GM12878 (cell line): ENCODE data around the gene CDCA5. TPM values are rescaled to one million over a fixed set of nuclear protein-coding genes. Genes with fewer than 3 reads are reported as not detected.

ENCODE experiments used
- ATAC-seq: fragments of 200-7000 bp; cut with Tn5 transposase; 3 replicates; pipeline ENCODE4 v1.9.1; 2020; ENCODE audit warnings: mild to moderate bottlenecking, moderate library complexity
- BruUV-seq: library from RNA; stranded (reverse); fragments of 400-500 nt; replicated peaks from 2 replicates; lab custom pipeline; 2021; lab: Mats Ljungman, UMichigan
- CTCF ChIA-PET: fragments of 300-600 bp; sonication (Branson Sonifier 250); formaldehyde crosslinking; extraction: SDS; loops from one replicate; lab custom pipeline; 2021; ENCODE audit warnings: inconsistent platforms; lab: Yijun Ruan, JAX
- POLR2A ChIA-PET: fragments of 350-600 bp; formaldehyde crosslinking; extraction: SDS; loops from one replicate; lab custom pipeline; 2021; ENCODE audit warnings: inconsistent platforms; lab: Charles Lee
- RAD21 ChIA-PET: fragments of 300-600 bp; sonication (Branson Sonifier 250); formaldehyde crosslinking; loops from one replicate; lab custom pipeline; 2023; ENCODE audit warnings: antibody characterized with exemption; ENCODE audit not compliant: unreplicated experiment; lab: Charles Lee
- SMC1A ChIA-PET: fragments of 300-600 bp; sonication (Branson Sonifier 250); formaldehyde crosslinking; loops from one replicate; lab custom pipeline; 2023; ENCODE audit not compliant: unreplicated experiment, uncharacterized antibody; lab: Charles Lee
- DNase-seq: peaks from one replicate; pipeline ENCODE4 v3.0.0-alpha.2; 2011; ENCODE audit warnings: low read depth, low spot score
- FAIRE-seq: peaks from 3 replicates; lab custom pipeline; 2011; peaks lifted over from hg19 to GRCh38; lab: Jason Lieb, UNC
- H2AFZ ChIP-seq: 2 replicates; pipeline ENCODE4 v1.6.0; 2011; ENCODE audit warnings: low read depth, low read length, control low read depth; ENCODE audit not compliant: control insufficient read depth
- H3K27ac ChIP-seq: 2 replicates; pipeline ENCODE4 v1.5.1; 2011; ENCODE audit warnings: control low read depth; ENCODE audit not compliant: control insufficient read depth, insufficient read depth
- H3K27me3 ChIP-seq, 2 experiments: replicated peaks in 1 of 2; 2 replicates each; pipeline versions ENCODE4 v1.6.0 to v1.6.1; 2011; ENCODE audit warnings: low read length in 1 of 2; ENCODE audit not compliant: control insufficient read depth in 2 of 2, insufficient read depth in 2 of 2
- H3K36me3 ChIP-seq, 2 experiments: 2 replicates each; pipeline ENCODE4 v1.5.1; 2011; ENCODE audit warnings: low read length in 1 of 2; ENCODE audit not compliant: control insufficient read depth in 2 of 2, insufficient read depth in 2 of 2
- H3K4me1 ChIP-seq: 2 replicates; pipeline ENCODE4 v1.6.1; 2011; ENCODE audit warnings: mild to moderate bottlenecking, low read length, moderate library complexity, mixed read lengths; ENCODE audit not compliant: control insufficient read depth, insufficient read depth
- H3K4me2 ChIP-seq: 2 replicates; pipeline ENCODE4 v1.6.0; 2011; ENCODE audit warnings: control low read depth; ENCODE audit not compliant: control insufficient read depth, insufficient read depth
- H3K4me3 ChIP-seq: fragments of 200-600 bp; sonication (generic); 2 replicates; pipeline ENCODE4 v1.5.1; 2016
- H3K79me2 ChIP-seq: 2 replicates; pipeline ENCODE4 v1.6.0; 2011; ENCODE audit warnings: low read length; ENCODE audit not compliant: control insufficient read depth, insufficient read depth
- H3K9ac ChIP-seq: 2 replicates; pipeline ENCODE4 v1.8.0; 2011; ENCODE audit warnings: low read length, control low read depth, mixed read lengths; ENCODE audit not compliant: control insufficient read depth, insufficient read depth
- H3K9me3 ChIP-seq: replicated peaks from 3 replicates; pipeline ENCODE4 v1.5.1; 2011; ENCODE audit warnings: mild to moderate bottlenecking, low read length; ENCODE audit not compliant: control insufficient read depth, insufficient read depth
- H4K20me1 ChIP-seq: 2 replicates; pipeline ENCODE4 v1.6.0; 2011; ENCODE audit not compliant: control insufficient read depth, insufficient read depth
- ATF7 ChIP-seq: fragments of 450-650 bp; IDR thresholded peaks from 2 replicates; pipeline ENCODE4 v1.6.1; 2016; ENCODE audit warnings: low read depth, mild to moderate bottlenecking
- BACH1 ChIP-seq: fragments of 450-650 bp; IDR thresholded peaks from 2 replicates; pipeline ENCODE4 v1.6.1; 2017; ENCODE audit warnings: mild to moderate bottlenecking, borderline replicate concordance
- CREM ChIP-seq: IDR thresholded peaks from 2 replicates; pipeline ENCODE4 v1.6.1; 2014; ENCODE audit warnings: antibody characterized with exemption, low read depth
- FOS ChIP-seq: IDR thresholded peaks from 3 replicates; pipeline ENCODE4 v1.6.1; 2011; ENCODE audit warnings: borderline replicate concordance; ENCODE audit not compliant: insufficient read length; ENCODE audit errors: extremely low read depth
- HCFC1 ChIP-seq: fragments of 150-350 bp; IDR thresholded peaks from 2 replicates; pipeline ENCODE4 v1.6.1; 2014; ENCODE audit warnings: low read length
- JUND ChIP-seq: IDR thresholded peaks from 2 replicates; pipeline ENCODE4 v1.6.1; 2012; ENCODE audit warnings: low read depth, mild to moderate bottlenecking, low read length, improper control_type of control experiment, moderate library complexity
- KLF5 ChIP-seq: fragments of 450-650 bp; IDR thresholded peaks from 2 replicates; pipeline ENCODE4 v1.6.1; 2014; ENCODE audit warnings: mild to moderate bottlenecking; ENCODE audit not compliant: partially characterized antibody
- LARP7 ChIP-seq: fragments of 450-650 bp; IDR thresholded peaks from 2 replicates; pipeline ENCODE4 v1.6.1; 2017; ENCODE audit warnings: mild to moderate bottlenecking
- MXI1 ChIP-seq: fragments of 150-350 bp; IDR thresholded peaks from 2 replicates; pipeline ENCODE4 v1.6.1; 2011; ENCODE audit warnings: low read depth, mild to moderate bottlenecking, inconsistent platforms, low read length, improper control_type of control experiment
- POLR2AphosphoS2 ChIP-seq: IDR thresholded peaks from 2 replicates; pipeline ENCODE4 v1.6.1; 2011; ENCODE audit warnings: low read depth, mild to moderate bottlenecking, low read length, improper control_type of control experiment, moderate library complexity
- RB1 ChIP-seq: fragments of 450-650 bp; formaldehyde crosslinking; IDR thresholded peaks from 2 replicates; pipeline ENCODE4 v1.6.1; 2017; ENCODE audit warnings: mild to moderate bottlenecking, borderline replicate concordance
- SIN3A ChIP-seq: IDR thresholded peaks from 2 replicates; pipeline ENCODE4 v1.6.1; 2012; ENCODE audit warnings: low read depth, low read length, improper control_type of control experiment
- SIX5 ChIP-seq: IDR thresholded peaks from 2 replicates; pipeline ENCODE4 v1.6.1; 2011; ENCODE audit warnings: mild to moderate bottlenecking, low read depth, low read length, moderate library complexity; ENCODE audit not compliant: severe bottlenecking
- SPI1 ChIP-seq: IDR thresholded peaks from 2 replicates; pipeline ENCODE4 v1.6.1; 2011; ENCODE audit warnings: low read depth, mild to moderate bottlenecking, low read length, moderate library complexity, borderline replicate concordance; ENCODE audit not compliant: insufficient read depth
- TBL1XR1 ChIP-seq: IDR thresholded peaks from 2 replicates; pipeline ENCODE4 v1.6.1; 2012; ENCODE audit warnings: low read depth, low read length, improper control_type of control experiment
- YY1 ChIP-seq: IDR thresholded peaks from 2 replicates; pipeline ENCODE4 v1.6.1; 2011; ENCODE audit warnings: low read depth, mild to moderate bottlenecking, low read length
- WGBS: methylation state at CpG from one replicate; pipeline ENCODE4 v1.1.6; 2016; ENCODE audit warnings: low lambda C conversion rate; ENCODE audit not compliant: insufficient replicate concordance, insufficient coverage; ENCODE audit errors: missing lambda C conversion rate; 5-methylcytosine and 5-hydroxymethylcytosine counted together
- in situ Hi-C: fragments of 300-500 bp; cut with MboI; formaldehyde crosslinking; loops from 9 replicates; pipeline ENCODE4 v1.14.3; 2018; ENCODE audit warnings: mixed read lengths
- intact Hi-C: fragments of 100-400 bp; cut with micrococcal nuclease; formaldehyde crosslinking; loops from one replicate; pipeline ENCODE4 v1.14.2; 2022; ENCODE audit not compliant: unreplicated experiment
- polyA plus RNA-seq, 11 experiments: library from polyadenylated mRNA; depleted of rRNA in 4 of 11; unstranded in 6 of 11; stranded (reverse) in 5 of 11; fragments of >200 nt; fragmentation: Nextera tagmentation in 4 of 11; fragmentation: Illumina TruSeq in 1 of 11; extraction: Ambion mirVana in 4 of 11; extraction: Trizol in 1 of 11; gene quantifications; 1 replicate in 1 of 11; 2 replicates in 10 of 11; pipeline versions ENCODE4 v1.2.1 to v1.2.3, GENCODE V29; 2011 to 2016; ENCODE audit warnings: inconsistent platforms in 2 of 11, missing spikeins in 2 of 11, low read depth in 1 of 11
- total RNA-seq, 4 experiments: library from RNA; depleted of rRNA in 3 of 4; stranded (reverse); fragments of >200 nt in 3 of 4; fragmentation: Illumina TruSeq in 1 of 4; extraction: Trizol in 1 of 4; gene quantifications; 2 replicates each; pipeline versions ENCODE4 v1.2.1 to v1.2.3, GENCODE V29; 2013 to 2021
- TF ChIP-seq, protein P1 (sequence below): IDR thresholded peaks from 2 replicates; pipeline ENCODE4 v1.6.1; 2012; ENCODE audit warnings: low read depth, low read length, improper control_type of control experiment
- TF ChIP-seq, protein P2 (sequence below): fragments of 450-650 bp; conservative IDR thresholded peaks from 2 replicates; pipeline ENCODE4 v1.6.1; 2017; ENCODE audit warnings: mild to moderate bottlenecking, moderate library complexity
- TF ChIP-seq, protein P3 (sequence below): fragments of 450-650 bp; IDR thresholded peaks from 2 replicates; pipeline ENCODE4 v1.6.1; 2017; ENCODE audit warnings: low read depth, mild to moderate bottlenecking, moderate library complexity

CDCA5 gene
- total and polyA plus RNA-seq, 10 of the 15 experiments (the other 5 are each of a cell fraction or from before 2014, with no cell fraction given), result 21.2 to 107 (median 64.9) TPM

DNA sequence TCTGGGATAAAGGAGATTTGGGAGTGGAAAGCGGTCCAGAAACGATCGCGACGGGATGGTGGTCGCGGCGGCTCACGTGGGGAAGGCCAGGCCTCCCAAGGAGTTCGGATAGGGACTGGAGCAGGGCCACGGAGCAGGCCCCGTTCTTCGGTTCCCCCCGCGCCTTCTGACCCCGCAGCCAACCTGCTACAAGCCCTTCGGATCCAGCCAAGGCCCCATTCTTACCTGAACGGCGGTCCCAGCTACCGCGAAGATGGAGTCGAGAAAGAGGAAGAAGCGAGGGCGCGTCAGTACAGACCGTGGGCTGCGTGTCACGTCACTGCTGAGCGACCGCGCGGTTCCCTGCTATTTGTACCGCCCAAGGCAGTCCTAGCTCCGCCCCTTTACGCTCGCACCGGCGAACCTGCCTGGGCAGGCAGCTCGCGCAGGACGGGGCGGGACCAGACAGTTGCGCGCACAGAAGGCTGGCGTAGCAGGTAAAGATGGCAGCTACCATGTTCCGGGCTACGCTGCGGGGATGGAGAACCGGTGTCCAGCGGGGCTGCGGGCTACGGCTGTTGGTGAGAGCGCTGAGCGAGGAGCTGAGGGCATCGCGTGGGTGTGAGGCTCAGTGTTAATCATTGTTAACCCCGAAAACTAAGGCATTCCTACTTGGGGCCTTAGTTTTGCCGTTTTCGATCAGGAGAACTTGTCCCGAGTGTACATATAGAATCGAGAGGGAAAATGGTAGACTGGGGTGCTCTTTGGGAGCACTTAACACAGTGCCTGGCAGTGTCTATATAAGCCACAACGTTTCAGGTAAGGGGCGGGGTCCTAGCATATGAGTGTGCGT lies 38.2 kb upstream of the CDCA5 start, which contains the start of the genes FAU and MRPL49:
FAU (minus strand) TSS at position 270 of the 832 bp plus-strand sequence. CDS start 321 bp downstream, outside the sequence.
MRPL49 (plus strand) TSS at position 457 of the 832 bp plus-strand sequence; CDS start at position 483, 26 bp downstream.
- ChIA-PET SMC1A (interaction anchor here (0.8 to 3.5 kb wide), 10 partner anchors 9 to 318 kb away, joined by 3 to 15 read pairs (median 6); partner anchors contain the start of genes ARL2, BATF2, CAPN1 and SNX15), CTCF (interaction anchor here (0.5 to 3.1 kb wide), 21 partner anchors 9 to 334 kb away, joined by 3 to 40 read pairs (median 3); partner anchors contain the start of genes ARL2, CAPN1, POLA2 and SYVN1), RAD21 (interaction anchor here (0.7 to 3.3 kb wide), 13 partner anchors 9 to 343 kb away, joined by 3 to 34 read pairs (median 4); partner anchors contain the start of genes ARL2, CAPN1, SAC3D1 and SF1), POLR2A (interaction anchor here (0.5 to 3.1 kb wide), 25 partner anchors 9 to 806 kb away, joined by 3 to 31 read pairs (median 4); partner anchors contain the start of genes ARL2, CAPN1, CDC42BPG and DPF2)
- ATAC-seq (peak; percentile 90), DNase-seq (peak; percentile 95), FAIRE-seq (peak; percentile 99)
- H3K9me3 ChIP-seq, result no peaks in the 10 kb centered on the region
- H3K27me3 ChIP-seq, result no peaks in the 10 kb centered on the region
- in situ Hi-C loops (no loop called here), intact Hi-C loops (no loop called here)
- peak within 1 kb of the TSS; percentile 80 for H3K27ac ChIP-seq
- H3K79me2 ChIP-seq, result peaks cover 43% of the 10 kb centered on the region
- H4K20me1 ChIP-seq, result no peaks in the 10 kb centered on the region
- peak within 1 kb of the TSS; percentile 79 for H3K4me2 ChIP-seq
- peak within 1 kb of the TSS; percentile 74 for H2AFZ ChIP-seq
- H3K4me3 ChIP-seq, result peak within 1 kb of the TSS; percentile 85
- peak within 1 kb of the TSS; percentile 97 for H3K9ac ChIP-seq
- WGBS, result under 1% methylated on average over 64 of the region's 64 CpGs
- TSS peak; percentile 83 for BruUV-seq
- peaks cover 17% of the 10 kb centered on the region for H3K4me1 ChIP-seq
- peaks cover 15 to 38% of the 10 kb centered on the region in 2 experiments for H3K36me3 ChIP-seq
- TF ChIP-seq LARP7, result no peak; the same call in 1 of the 2 replicates
- TF ChIP-seq ATF7, result peak; percentile 64
- TF ChIP-seq POLR2AphosphoS2, result 0 out of 2 replicates have a peak, but pooled peaks have one; percentile 78
- TF ChIP-seq MXI1, result peak; percentile 71; the same call in 1 of the 2 replicates
- TF ChIP-seq SIN3A, result peak; percentile 94
- peak; percentile 75 for TF ChIP-seq HCFC1
- TF ChIP-seq TBL1XR1, result peak; percentile 70; the same call in 1 of the 2 replicates
- 0 out of 2 replicates have a peak, but pooled peaks have one; percentile 32 for TF ChIP-seq JUND
- no peak for TF ChIP-seq RB1
- TF ChIP-seq YY1, result peak; percentile 96
- no peak for TF ChIP-seq FOS
- TF ChIP-seq KLF5, result peak; percentile 16
- peak; percentile 99 for TF ChIP-seq CREM
- no peak; the same call in 1 of the 2 replicates for TF ChIP-seq BACH1
- TF ChIP-seq, protein P1, sequence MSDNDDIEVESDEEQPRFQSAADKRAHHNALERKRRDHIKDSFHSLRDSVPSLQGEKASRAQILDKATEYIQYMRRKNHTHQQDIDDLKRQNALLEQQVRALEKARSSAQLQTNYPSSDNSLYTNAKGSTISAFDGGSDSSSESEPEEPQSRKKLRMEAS, result peak; percentile 22
- TF ChIP-seq, protein P2, sequence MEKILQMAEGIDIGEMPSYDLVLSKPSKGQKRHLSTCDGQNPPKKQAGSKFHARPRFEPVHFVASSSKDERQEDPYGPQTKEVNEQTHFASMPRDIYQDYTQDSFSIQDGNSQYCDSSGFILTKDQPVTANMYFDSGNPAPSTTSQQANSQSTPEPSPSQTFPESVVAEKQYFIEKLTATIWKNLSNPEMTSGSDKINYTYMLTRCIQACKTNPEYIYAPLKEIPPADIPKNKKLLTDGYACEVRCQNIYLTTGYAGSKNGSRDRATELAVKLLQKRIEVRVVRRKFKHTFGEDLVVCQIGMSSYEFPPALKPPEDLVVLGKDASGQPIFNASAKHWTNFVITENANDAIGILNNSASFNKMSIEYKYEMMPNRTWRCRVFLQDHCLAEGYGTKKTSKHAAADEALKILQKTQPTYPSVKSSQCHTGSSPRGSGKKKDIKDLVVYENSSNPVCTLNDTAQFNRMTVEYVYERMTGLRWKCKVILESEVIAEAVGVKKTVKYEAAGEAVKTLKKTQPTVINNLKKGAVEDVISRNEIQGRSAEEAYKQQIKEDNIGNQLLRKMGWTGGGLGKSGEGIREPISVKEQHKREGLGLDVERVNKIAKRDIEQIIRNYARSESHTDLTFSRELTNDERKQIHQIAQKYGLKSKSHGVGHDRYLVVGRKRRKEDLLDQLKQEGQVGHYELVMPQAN, result peak; percentile 47
- peak; percentile 74 for TF ChIP-seq SPI1
- TF ChIP-seq, protein P3, sequence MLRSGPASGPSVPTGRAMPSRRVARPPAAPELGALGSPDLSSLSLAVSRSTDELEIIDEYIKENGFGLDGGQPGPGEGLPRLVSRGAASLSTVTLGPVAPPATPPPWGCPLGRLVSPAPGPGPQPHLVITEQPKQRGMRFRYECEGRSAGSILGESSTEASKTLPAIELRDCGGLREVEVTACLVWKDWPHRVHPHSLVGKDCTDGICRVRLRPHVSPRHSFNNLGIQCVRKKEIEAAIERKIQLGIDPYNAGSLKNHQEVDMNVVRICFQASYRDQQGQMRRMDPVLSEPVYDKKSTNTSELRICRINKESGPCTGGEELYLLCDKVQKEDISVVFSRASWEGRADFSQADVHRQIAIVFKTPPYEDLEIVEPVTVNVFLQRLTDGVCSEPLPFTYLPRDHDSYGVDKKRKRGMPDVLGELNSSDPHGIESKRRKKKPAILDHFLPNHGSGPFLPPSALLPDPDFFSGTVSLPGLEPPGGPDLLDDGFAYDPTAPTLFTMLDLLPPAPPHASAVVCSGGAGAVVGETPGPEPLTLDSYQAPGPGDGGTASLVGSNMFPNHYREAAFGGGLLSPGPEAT, result peak; percentile 91
- peak; percentile 44 for TF ChIP-seq SIX5
